T1000 (cell line): ENCODE results near the gene LRRC3.

ENCODE experiments used
- DNase-seq: peaks from one replicate; lab custom pipeline; 2025; ENCODE audit warnings: mixed read lengths; lab: John Stamatoyannopoulos, UW

LRRC3 gene

DNA sequence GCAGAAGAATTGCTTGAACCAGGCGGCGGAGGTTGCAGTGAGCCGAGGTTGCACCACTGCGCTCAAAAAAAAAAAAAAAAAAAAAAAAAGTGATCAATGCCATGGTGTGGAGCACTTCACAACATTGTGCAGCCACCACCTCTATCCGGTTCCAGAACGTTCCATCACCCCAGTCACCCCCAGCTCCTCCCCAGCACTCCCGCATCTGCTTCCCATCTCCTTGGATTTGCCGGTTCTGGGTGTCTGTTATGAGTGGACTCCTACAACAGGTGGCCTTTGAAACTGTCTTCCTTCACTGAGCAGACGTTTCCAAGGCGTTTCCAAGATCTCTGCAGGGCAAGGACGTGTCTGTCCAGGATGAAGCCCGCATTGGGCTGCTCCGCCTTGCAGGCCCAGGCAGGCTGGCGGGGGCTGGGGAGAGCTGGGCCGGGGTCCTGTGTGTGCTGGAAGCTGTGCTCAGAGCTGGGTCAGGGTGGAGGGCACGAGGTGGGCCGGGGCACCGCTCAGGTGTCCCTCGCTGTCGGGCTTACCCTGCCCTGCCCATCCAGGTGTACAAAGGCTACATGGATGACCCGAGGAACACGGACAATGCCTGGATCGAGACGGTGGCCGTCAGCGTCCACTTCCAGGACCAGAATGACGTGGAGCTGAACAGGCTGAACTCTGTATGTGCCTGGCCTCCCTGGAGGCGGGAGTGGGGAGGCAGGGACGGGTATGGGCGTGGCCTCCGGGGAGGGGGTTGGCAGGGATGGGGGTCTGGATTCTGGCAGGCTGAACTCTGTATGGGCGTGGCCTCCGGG, 14.9 kb upstream of the LRRC3 start:
- no peak for DNase-seq

DNA sequence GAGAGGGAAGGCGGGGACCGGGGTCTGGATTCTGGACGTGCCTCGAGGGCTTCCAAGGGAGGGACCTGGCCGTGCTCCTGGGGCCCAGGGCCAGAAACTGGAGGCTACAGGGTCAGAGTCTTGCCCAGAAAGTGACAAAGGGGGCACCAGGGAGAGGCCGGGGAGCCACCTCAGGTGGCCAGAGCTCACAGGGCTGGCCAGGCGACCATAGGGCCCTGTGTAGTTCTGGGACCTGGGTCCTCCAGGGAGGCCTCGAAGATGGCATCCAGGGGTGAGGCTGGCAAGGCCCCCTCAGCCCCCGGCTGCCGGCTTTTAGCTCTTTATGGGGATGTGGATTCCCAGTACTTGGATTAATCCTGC, 14.3 kb upstream of the LRRC3 start:
- DNase-seq, result no peak

- no peak for DNase-seq
Observed at GRCh38 chr21:44441581-44442265, 13.6 kb upstream of the LRRC3 start.

DNA sequence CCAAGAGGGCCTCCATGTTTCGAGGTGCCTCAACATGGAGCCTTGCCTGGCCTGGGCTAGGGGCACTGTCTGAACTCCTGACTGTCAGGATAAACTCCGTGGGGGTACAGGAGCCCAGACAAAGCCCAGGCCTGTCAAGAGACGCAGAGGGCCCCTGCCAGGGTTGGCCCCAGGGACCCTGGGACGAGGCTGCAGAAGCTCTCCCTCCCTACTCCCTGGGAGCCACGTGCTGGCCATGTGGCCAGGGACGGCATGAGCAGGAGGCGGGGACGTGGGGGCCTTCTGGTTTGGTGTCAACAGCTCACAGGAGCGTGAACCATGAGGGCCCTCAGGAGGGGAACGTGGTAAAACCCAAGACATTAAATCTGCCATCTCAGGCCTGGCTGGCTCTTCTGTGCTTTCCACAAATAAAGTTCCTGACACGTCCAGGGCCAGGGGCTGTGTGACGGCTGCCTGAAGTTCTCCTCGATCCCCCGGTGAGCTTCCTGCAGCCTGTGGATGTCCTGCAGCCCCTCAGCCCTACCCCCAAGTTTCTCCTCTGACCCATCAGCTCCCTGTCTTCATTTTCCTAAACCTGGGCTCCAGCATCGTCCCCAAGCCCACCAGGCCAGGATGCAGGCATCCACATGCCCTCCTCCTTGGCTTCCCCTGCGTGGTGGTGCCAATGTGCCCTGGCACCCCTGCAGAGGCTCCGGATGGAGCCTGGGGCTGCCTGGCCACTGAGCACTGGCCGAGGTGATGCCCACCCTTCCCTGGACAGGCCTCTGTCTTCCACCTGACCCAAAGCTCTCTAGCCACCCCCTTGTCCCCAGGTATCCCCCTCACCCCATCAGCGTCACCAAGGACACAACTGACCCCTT, 12.8 kb upstream of the LRRC3 start:
- no peak for DNase-seq

DNA sequence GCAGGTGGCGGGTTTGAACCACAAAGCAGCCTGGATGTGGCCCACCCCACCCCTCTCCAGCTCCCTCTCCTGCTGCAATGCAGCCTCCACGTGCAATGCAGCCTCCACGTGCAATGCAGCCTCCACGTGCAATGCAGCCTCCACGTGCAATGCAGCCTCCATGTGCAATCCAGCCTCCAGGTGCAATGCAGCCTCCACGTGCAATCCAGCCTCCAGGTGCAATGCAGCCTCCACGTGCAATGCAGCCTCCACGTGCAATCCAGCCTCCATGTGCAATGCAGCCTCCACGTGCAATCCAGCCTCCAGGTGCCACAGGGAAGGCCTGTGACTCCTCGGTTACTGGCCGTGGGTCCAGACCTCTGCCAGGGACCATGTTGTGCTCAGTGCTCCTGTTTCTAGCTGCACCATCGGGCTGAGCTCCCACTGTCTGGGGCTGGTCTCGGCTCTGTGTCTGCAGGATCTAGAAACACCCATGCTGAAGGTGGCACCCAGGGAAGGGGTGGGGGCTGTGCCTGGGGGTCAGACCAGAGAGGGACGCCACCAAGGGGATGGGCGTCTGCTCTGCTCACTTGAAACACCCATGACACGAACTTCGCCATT, 11.9 kb upstream of the LRRC3 start:
- DNase-seq, result no peak

GRCh38 chr21:44443891-44444285, 11.4 kb upstream of the LRRC3 start:
- no peak for DNase-seq

- no peak for DNase-seq
Observed at GRCh38 chr21:44444286-44444931, 10.9 kb upstream of the LRRC3 start.

DNA sequence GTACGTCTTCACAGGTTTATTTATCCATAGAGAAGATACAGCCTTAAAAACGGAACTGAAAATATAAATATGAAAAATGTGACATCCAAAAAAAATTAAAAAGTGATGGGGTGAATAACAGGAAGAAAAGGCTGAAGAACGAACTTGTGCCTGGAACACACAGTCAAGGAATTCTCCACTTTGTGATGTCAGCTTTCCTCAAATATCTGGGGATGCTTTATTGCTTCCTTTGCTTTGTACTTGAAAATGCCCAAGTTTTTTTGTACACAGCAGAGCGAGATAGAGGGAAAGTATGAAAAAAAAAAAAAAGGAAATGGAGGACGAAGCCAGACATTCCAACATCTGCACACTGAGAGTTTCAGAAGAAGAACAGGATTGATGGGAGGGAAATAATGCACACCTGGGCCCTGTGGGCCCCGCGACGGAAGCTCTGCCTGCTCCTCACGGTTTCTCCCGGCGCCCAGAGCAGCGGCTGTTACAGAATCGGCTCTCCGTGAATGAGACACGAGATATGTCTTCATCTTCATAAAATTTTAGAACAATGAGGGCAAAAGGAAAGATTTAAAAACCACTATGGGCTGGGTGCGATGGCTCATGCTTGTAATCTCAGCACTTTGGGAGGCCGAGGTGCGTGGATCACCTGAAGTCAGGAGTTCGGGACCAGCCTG, 10.0 kb upstream of the LRRC3 start:
- no peak for DNase-seq

DNA sequence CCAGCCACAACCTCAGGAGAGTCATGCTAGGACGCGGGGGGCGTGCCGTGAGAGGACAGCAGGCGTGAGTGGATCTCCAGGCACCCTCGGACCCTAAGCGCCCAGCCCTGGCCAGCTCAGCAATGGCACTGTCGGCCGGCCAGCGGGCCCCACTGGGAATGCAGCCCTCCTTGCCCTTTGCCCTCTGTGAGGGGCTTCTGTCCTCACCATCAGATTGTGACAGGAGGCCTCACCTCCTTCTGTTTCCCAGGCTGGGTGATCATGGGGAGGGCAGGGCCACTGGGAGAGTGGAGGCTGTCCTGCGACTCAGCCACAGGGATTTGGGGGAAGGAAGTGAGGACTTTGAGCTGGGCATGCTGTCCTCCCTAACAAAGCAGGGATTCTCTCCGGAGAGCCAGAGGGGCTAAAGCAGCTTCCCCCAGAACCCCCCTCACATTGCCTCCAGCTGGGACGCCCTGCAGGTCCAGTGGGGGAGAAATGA, 6.6 kb upstream of the LRRC3 start:
- no peak for DNase-seq

- no peak for DNase-seq
Observed at GRCh38 chr21:44449473-44450363, 5.6 kb upstream of the LRRC3 start.

DNA sequence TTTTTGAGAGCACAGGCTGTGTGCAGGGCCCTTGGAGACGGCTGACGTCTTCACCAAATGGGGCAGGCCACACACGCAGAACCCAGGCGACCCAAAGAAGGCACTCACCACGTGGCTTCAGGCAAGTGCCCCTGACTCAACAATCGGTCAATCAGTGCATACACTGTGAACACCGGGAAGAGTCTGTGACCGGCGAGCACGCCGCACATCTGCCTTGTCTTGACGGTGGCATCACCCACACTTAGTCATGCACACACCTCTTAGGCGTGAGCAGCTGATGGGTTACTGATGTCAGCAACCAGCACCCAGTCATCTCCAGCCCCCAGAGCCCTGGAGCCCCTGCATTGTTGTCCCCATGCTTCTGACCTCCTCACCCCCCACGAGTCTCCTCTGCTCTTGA, 4.9 kb upstream of the LRRC3 start:
- DNase-seq, result no peak

- no peak for DNase-seq
Observed at GRCh38 chr21:44450999-44451398, 4.3 kb upstream of the LRRC3 start.

DNA sequence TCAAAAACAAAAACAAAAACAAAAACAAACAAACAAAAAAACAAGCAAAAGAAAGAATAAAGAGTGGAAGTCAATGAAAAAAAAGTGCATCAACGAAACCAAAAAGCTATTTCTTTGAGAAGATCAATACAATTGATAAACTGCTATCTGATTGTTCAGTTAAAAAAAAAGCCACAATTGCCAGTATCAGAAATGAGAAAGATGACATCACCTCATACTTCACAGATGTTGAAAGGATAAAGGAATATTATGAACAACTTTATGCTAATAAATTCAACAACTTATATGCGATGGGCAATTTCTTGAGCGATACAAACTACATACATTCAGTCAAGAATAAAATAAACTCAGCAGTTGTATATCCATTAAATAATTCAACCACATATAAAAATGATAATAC, 2.2 kb upstream of the LRRC3 start:
- DNase-seq, result no peak

- no peak for DNase-seq
Observed at GRCh38 chr21:44454058-44454457, 1.3 kb upstream of the LRRC3 start.

GRCh38 chr21:44455524-44456213, 359 bp downstream of the LRRC3 start:
- no peak for DNase-seq

DNA sequence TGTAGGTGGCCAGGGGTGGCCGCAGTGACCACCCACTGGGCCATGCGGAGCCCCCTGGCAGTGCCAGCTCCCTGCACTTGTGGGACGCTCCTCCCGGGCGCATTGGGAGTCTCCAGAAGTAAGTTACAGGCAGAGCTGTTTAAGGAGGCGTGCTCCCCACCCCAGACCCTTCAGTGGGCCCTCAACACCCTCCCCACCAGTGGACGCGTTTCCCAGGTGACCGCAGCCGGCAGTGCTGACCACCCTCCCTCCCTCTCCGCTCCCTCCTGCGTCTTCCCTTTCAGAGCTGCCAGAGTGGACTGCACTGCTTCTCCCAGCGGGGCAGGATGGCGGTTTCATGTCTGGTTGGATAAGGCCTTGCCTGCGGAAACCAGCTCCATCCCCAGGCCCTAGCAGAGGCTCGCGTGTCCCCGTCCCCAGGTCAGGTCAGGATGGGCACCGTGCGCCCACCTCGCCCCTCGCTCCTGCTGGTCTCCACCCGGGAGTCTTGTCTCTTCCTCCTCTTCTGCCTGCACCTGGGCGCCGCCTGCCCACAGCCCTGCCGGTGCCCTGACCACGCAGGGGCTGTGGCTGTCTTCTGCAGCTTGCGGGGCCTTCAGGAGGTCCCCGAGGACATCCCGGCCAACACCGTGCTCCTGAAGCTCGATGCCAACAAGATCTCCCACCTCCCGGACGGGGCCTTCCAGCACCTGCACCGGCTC, 1.1 kb downstream of the LRRC3 start:
- no peak for DNase-seq

DNA sequence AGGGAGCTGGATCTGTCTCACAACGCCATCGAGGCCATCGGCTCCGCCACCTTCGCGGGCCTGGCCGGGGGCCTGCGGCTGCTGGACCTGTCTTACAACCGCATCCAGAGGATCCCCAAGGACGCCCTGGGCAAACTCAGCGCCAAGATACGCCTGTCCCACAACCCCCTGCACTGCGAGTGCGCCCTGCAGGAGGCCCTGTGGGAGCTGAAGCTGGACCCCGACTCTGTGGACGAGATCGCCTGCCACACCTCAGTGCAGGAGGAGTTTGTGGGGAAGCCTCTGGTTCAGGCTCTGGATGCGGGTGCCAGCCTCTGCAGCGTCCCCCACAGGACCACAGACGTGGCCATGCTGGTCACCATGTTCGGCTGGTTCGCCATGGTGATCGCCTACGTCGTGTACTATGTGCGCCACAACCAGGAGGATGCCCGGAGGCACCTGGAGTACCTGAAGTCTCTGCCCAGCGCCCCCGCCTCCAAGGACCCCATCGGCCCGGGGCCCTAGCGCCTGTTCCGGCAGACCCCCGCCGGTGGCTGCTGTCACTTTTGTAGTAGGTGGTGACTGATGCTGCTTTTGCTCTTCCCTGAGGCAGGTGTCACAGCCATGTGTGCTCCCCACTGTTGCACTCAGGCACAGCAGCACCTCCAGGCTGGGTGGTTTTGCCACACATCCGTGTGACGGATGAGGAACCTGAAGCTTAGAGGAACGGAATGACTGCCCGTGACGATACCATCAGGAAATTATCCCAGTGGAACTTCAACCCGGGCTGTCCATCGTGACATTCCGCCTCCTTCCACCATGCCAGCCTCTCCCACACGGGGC, 1.8 kb downstream of the LRRC3 start:
- DNase-seq, result no peak
